Panc1 (cell line): ENCODE measurements around the gene IGLL5.

Experiments
- POLR2AphosphoS5 ChIP-seq: IDR thresholded peaks from 2 replicates; pipeline ENCODE4 v1.6.1; 2012; ENCODE audit warnings: mild to moderate bottlenecking, low read depth, low read length, moderate library complexity
- SIN3A ChIP-seq: IDR thresholded peaks from 2 replicates; pipeline ENCODE4 v1.6.1; 2012; ENCODE audit warnings: low read depth, mild to moderate bottlenecking, low read length, moderate library complexity, borderline replicate concordance; ENCODE audit not compliant: insufficient read depth
- TCF7L2 ChIP-seq: IDR thresholded peaks from 2 replicates; pipeline ENCODE4 v1.6.1; 2011; ENCODE audit warnings: mild to moderate bottlenecking, low read depth, low read length, inconsistent platforms
- TF ChIP-seq, protein P1 (sequence below): fragments of 450-650 bp; IDR thresholded peaks from 2 replicates; pipeline ENCODE4 v1.5.1; 2017; ENCODE audit warnings: mild to moderate bottlenecking
- TF ChIP-seq, protein P2 (sequence below), 2 experiments: IDR thresholded peaks; 2 replicates each; pipeline ENCODE4 v1.6.1; 2011 to 2012; ENCODE audit warnings: low read depth in 2 of 2, control low read depth in 1 of 2, low read length in 1 of 2, mild to moderate bottlenecking in 1 of 2, moderate library complexity in 1 of 2; ENCODE audit not compliant: insufficient read depth in 1 of 2

GRCh38 chr22:22917377-22917776 is 29.8 kb downstream of the IGLL5 start:
- TF ChIP-seq, protein P1, sequence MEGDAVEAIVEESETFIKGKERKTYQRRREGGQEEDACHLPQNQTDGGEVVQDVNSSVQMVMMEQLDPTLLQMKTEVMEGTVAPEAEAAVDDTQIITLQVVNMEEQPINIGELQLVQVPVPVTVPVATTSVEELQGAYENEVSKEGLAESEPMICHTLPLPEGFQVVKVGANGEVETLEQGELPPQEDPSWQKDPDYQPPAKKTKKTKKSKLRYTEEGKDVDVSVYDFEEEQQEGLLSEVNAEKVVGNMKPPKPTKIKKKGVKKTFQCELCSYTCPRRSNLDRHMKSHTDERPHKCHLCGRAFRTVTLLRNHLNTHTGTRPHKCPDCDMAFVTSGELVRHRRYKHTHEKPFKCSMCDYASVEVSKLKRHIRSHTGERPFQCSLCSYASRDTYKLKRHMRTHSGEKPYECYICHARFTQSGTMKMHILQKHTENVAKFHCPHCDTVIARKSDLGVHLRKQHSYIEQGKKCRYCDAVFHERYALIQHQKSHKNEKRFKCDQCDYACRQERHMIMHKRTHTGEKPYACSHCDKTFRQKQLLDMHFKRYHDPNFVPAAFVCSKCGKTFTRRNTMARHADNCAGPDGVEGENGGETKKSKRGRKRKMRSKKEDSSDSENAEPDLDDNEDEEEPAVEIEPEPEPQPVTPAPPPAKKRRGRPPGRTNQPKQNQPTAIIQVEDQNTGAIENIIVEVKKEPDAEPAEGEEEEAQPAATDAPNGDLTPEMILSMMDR, result no peak
- TF ChIP-seq, protein P2, sequence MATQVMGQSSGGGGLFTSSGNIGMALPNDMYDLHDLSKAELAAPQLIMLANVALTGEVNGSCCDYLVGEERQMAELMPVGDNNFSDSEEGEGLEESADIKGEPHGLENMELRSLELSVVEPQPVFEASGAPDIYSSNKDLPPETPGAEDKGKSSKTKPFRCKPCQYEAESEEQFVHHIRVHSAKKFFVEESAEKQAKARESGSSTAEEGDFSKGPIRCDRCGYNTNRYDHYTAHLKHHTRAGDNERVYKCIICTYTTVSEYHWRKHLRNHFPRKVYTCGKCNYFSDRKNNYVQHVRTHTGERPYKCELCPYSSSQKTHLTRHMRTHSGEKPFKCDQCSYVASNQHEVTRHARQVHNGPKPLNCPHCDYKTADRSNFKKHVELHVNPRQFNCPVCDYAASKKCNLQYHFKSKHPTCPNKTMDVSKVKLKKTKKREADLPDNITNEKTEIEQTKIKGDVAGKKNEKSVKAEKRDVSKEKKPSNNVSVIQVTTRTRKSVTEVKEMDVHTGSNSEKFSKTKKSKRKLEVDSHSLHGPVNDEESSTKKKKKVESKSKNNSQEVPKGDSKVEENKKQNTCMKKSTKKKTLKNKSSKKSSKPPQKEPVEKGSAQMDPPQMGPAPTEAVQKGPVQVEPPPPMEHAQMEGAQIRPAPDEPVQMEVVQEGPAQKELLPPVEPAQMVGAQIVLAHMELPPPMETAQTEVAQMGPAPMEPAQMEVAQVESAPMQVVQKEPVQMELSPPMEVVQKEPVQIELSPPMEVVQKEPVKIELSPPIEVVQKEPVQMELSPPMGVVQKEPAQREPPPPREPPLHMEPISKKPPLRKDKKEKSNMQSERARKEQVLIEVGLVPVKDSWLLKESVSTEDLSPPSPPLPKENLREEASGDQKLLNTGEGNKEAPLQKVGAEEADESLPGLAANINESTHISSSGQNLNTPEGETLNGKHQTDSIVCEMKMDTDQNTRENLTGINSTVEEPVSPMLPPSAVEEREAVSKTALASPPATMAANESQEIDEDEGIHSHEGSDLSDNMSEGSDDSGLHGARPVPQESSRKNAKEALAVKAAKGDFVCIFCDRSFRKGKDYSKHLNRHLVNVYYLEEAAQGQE (IDR thresholded peaks at IDR 0.05; ENCODE audit: insufficient read depth in 1 of 2, low read depth in 2 of 2, low read length in 1 of 2), result no peak
- no peak for TF ChIP-seq SIN3A
- TF ChIP-seq POLR2AphosphoS5, result no peak
- no peak for TF ChIP-seq TCF7L2
